Measurements from ENCODE around the gene DNAJC12.
"Not testable (repeated sequence)": the region's sequence is repeated elsewhere in the genome, so short reads cannot be mapped to it uniquely, and the experiment has no call there.

Gene DNAJC12

DNA sequence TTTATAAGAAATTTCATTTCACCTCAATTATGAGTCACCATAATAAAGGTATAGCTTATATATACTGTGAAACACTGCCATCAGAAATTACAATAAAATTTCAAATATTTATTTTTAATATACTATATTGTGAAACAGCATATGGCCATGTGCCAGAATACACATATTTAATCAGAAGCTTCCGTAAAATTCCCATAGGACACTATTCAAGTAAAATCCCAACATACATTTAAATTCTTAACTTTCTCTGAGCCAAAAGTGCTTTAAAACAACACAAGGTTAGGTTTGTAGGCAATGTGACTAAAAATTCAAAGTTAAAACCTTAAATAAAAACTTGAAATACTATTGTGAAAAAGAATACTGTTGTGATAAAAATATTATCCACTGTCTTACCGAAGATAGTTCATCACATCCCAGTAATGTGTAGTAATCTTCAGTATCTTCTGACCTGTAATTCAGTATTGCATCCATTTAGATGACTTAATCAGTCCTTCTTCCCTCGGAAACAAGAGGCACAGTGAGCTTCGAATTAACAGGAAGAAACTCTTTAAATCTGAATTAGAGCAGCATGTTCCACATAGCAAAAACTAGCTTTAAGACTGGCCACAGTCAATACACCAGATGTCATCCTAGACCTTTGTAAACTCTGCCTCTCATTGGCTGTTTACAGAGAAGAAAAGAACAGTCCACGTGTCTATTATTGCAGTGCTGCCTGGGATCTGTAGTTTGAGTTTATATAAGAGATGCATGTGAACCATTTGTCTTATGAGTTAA lies at the start of gene DNAJC12:
Gene DNAJC12, minus strand, starts transcription at position 648 of the 774 bp plus-strand sequence. Its CDS starts 177 bp downstream, at position 471.
- DNase-seq: no peak

- DNase-seq: peak; percentile 69
Measured at GRCh38 chr10:67884842-67885670, 47.1 kb upstream of the DNAJC12 start.

DNA sequence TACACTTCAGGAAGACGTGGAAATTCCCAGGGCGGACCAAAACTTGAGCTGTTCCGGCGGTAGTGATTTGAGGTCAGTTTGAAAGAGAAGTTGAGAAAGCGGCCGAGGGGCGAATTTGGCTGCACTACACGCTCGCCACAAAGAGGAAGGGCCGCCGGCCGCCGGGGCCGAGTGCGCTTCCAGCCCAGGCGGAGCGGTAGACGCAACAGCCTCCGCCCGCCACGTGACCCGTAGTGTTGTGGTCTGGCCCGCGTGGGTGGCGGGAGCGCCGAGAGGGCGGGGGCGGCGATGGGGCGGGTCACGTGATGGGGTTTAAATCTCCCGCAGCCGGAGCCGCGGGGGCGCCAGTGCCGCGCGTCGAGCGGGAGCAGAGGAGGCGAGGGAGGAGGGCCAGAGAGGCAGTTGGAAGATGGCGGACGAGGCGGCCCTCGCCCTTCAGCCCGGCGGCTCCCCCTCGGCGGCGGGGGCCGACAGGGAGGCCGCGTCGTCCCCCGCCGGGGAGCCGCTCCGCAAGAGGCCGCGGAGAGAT lies 46.4 kb upstream of the DNAJC12 start, which contains the start of gene SIRT1:
Gene SIRT1, plus strand, starts transcription at position 344 of the 529 bp plus-strand sequence. Its CDS starts 66 bp downstream, at position 410.
- peak; percentile 89 for DNase-seq

DNA sequence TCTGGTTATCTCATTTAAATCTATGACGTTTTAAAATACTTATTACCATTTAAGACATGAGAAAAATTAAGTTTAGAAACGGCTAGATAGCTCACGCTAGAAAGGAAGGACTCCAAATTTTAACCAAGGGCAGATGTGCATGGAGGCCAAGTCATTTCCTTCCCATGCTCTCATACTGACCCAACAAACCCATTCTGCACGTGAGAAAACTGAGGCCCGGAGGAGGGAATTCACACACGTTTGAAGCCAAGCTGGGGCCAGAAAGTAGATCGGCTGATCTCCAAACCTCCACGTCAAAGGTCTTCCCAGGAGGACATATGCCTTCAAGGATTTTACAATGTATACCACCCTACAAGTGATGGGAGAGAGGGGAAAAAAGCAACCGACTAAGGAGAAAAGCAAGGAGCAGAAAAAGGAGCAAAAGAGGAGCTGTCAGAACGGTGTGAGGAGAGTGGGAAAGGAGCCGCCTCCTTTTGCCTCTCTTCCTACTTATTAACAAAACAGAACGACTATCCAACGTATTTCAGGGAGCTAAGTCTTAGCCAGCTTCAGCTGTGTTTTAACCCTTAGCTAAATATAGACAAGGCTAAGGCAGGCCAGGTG lies 45.8 kb upstream of the DNAJC12 start:
- DNase-seq: no peak

DNA sequence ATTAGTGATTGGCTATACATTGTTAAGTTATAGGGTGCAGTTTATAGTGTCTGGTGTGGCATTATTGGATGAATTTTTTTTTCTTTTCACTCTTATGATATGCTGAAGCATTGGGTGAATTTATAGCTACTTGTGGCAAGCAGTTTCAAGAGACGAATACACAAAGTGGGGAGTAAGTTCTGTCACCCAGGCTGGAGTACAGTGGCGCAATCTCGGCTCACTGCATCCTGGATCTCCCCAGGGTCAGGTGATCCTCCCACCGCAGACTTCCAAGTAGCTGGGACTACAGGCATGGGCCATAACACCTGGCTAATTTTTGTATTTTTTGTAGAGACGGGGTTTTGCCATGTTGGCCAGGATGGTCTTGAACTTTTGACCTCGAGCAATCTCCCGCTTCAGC lies 40.1 kb upstream of the DNAJC12 start:
- DNase-seq: no peak

DNA sequence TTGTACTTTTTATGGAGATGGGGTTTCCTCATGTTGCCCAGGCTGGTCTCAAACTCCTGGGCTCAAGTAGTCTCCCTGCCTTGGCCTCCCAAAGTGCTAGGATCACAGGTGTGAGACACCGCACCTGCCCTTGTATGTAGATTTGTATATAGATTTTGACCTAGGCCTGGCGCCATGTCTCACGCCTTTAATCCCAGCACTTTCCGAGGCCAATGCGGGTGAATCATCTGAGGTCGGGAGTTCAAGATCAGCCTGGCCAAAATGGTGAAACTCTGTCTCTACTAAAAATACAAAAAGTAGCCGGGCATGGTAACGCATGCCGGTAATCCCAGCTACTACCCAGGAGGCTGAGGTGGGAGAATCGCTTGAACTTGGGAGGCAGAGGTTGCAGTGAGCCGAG lies 39.4 kb upstream of the DNAJC12 start:
- not testable (repeated sequence) for DNase-seq

GRCh38 chr10:67875340-67876238 lies 37.6 kb upstream of the DNAJC12 start:
- no peak for DNase-seq

DNA sequence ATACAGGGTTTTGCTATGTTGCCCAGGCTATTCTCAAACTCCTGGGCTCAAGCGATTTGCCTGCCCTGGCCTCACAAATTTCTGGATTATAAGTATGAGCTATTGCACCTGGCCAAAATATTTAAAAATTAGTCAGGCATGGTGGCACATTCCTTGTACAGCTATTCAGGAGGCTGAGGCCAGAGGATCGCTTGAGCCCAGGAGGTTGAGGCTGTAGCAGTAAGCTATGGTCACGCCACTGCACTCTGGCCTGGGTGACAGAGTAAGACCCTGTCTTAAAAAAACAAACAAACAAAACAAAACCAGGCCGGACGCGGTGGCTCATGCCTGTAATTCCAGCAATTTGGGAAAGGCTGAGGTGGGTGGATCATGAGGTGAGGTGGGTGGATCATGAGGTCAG lies 32.0 kb upstream of the DNAJC12 start:
- no peak for DNase-seq

- no peak for DNase-seq
Measured at GRCh38 chr10:67868132-67868531, 30.1 kb upstream of the DNAJC12 start.

DNA sequence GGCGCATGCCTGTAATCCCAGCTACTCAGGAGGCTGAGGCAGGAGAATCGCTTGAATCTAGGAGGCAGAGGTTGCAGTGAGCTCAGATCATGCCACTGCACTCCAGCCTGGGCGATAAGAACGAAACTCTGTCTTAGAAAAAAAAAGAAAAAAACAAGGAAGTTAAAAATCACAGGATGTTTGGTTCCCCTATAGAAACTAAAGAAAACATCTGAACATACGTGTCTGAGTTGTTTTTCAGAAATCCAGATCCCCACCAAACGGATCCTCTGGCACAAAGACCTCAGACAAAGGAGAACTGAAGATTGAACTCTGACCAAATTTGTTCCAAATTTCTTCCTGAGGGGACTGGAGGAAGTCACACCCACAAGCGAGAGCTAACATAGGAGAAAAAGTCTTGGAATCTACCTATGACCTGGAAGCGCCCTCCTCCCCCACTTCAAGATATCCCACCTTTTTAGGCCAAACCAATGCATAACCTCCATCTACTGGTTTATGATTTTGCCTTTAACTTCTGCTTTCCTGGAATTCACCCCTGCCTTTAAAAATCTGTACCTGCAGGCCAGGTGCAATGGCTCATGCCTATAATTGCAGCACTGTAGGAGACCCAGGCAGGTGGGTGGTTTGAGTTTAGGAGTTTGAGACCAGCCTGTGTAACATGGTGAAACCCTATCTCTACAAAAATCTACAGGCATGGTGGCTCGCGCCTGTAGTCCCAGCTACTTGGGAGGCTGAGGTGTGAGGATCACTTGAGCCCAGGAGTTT lies 26.8 kb upstream of the DNAJC12 start:
- DNase-seq: no peak

DNA sequence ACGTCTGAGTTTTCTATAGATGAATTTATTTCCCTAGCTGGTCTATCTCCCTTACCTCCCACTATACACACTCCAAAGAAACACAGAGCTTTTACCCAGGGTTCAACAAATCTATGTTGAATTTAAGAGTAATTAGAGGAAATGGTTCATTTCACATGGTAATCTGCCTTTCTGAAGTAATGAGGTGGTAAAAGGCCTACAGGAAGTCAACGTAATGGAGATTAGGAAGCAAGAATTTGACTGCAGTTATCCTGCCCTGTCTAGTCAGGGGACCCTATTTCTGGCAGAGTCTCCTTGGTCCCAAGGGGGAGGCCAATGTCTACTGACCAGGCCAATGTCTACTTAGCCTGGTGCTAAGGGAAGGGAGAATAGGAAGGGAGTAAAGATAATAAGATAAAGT lies 25.1 kb upstream of the DNAJC12 start:
- no peak for DNase-seq

- no peak for DNase-seq
Measured at GRCh38 chr10:67861750-67862432, 23.9 kb upstream of the DNAJC12 start.

DNA sequence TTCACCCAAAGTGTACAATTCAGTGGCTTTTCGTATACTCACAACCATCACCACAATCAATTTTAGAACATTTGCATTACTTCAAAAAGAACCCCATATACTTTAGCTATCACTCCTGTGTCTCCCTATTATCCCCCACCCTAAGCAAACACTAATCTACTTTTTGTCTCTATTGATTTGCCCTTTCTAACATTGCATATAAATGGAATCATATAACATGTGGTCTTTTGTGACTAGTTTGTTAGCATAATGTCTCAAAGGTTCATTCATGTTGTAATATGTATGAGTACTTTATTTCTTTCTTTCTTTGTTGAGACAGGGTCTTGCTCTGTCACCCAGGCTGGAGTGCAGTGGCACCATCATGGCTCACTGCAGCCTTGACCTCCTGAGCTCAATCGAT lies 21.0 kb upstream of the DNAJC12 start:
- no peak for DNase-seq

DNA sequence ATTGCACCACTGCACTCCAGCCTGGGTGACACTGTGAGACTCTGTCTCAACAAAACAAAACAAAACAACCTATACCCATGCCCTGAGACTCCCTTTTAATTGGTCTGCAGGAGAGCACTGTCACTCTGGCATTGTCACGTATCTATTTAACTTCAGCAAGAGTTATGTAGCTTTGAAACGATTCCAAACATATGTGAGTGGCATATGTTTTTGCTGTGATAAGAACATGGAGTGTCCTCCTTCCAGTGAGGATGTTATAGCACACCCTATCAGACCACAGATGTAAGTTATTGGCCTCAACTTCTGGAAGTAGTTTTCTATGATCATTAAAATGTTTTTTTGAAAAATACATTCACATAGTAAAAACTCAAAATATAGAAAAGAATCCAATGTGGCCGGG lies 15.5 kb upstream of the DNAJC12 start:
- DNase-seq: no peak

DNA sequence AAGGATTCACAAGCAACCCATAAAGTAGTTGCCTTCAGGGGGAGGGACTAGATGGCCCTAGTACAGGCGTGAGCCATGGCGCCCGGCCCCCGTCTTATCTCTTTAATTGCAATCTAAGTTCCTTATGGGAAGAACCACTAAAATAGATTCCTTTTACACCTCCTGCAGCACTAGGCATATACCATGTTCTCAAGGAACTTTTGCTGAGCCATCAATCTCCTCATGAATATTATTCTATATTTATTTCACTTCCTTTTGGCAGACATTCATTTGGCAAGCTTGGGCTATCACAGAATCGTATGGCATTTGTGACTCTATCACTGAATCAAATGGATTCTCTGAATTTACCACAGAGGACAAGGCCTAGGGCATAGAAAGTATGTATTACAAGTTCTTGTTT lies 14.8 kb upstream of the DNAJC12 start:
- DNase-seq: no peak

DNA sequence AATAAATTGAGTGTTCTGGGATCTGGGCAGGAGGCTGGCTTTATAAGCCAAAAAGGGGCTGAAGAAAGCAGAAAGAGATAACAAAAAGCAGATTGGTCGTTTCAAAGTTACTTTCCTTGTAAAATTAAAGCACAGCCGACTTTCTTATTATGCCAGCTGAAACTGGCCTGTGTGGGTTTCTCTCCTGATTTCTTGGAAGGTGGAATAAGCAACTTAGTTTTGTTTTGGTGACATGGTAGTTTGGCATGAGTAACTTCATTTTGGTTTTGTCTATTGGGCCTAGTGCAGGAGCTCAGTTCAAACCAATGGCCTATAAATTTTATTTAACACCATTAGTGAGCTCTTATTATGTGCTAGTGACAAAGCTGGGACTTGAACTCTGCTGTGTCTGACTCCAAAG lies 13.2 kb upstream of the DNAJC12 start:
- no peak for DNase-seq

GRCh38 chr10:67849331-67850011 lies 11.5 kb upstream of the DNAJC12 start:
- peak; percentile 79 for DNase-seq

DNA sequence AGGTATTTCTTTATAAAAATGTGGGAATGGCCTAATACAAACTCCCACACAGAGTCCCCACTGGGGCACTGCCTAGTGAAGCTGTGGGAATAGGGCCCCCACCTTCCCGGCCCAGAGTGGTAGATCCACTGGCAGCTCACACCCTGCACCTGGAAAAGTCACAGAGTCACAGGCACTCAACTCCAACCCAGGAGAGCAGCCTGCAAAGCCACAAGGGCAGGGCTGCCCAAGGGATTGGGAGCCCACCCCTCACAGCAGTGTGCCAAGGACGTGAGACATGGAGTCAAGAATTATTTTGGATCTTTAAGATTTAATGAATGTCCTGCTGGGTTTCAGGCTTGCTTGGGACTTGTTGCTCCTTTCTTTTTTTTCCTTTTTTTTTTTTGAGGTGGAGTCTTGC lies 5.3 kb upstream of the DNAJC12 start:
- DNase-seq: no peak

GRCh38 chr10:67841737-67842136 lies 3.7 kb upstream of the DNAJC12 start:
- DNase-seq: no peak

- no peak for DNase-seq
Measured at GRCh38 chr10:67839951-67840350, 2.0 kb upstream of the DNAJC12 start.

All from NK-92 treated with Interleukin-12 subunit alpha and Interleukin-12 subunit beta, amount 100 ng/mL, for 24 hours (cell line).